ENCODE data around the gene PP2D1.

DNA sequence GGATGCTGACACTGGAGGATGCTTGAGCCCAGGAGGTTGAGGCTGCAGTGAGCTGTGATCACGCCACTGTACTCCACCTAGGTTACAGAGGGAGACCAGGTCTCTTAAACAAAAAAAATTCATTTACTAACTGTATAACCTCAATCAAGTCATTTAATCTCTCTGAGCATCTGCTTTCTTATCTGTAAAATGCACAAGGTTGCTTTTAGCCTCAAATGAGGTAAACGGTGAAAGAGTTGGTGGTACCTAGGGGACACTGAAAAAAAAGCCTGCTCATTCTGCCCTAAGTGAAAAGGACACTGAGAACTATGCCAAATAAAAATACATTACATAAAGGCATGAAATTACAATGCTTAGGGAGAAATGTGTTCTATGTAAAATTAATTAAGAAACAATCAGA, 3.4 kb downstream of the PP2D1 start:
- TF ChIP-seq, protein P1, sequence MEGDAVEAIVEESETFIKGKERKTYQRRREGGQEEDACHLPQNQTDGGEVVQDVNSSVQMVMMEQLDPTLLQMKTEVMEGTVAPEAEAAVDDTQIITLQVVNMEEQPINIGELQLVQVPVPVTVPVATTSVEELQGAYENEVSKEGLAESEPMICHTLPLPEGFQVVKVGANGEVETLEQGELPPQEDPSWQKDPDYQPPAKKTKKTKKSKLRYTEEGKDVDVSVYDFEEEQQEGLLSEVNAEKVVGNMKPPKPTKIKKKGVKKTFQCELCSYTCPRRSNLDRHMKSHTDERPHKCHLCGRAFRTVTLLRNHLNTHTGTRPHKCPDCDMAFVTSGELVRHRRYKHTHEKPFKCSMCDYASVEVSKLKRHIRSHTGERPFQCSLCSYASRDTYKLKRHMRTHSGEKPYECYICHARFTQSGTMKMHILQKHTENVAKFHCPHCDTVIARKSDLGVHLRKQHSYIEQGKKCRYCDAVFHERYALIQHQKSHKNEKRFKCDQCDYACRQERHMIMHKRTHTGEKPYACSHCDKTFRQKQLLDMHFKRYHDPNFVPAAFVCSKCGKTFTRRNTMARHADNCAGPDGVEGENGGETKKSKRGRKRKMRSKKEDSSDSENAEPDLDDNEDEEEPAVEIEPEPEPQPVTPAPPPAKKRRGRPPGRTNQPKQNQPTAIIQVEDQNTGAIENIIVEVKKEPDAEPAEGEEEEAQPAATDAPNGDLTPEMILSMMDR (IDR thresholded peaks at IDR 0.05; ENCODE audit: low read depth, low read length): no peak
- no peak for TF ChIP-seq EZH2phosphoT487 (IDR thresholded peaks at IDR 0.05; ENCODE audit: low read depth)
